WTC11 (cell line): ENCODE measurements around the gene HMCES. TPM values are rescaled to one million over a fixed set of nuclear protein-coding genes. Genes with fewer than 3 reads are reported as not detected.

ENCODE experiments used
- CBFB ChIP-seq: sonication (generic); formaldehyde crosslinking; IDR thresholded peaks from 2 replicates; pipeline ENCODE4 v1.8.1; 2022; ENCODE audit warnings: mild to moderate bottlenecking, low read depth, missing genetic modification reagents
- ELF4 ChIP-seq: sonication (generic); formaldehyde crosslinking; IDR thresholded peaks from 2 replicates; pipeline ENCODE4 v1.8.1; 2022; ENCODE audit warnings: low read depth, mild to moderate bottlenecking, moderate library complexity, missing genetic modification reagents
- ETV6 ChIP-seq: sonication (generic); formaldehyde crosslinking; IDR thresholded peaks from 2 replicates; pipeline ENCODE4 v1.8.1; 2022; ENCODE audit warnings: mild to moderate bottlenecking, missing genetic modification reagents
- GRHL2 ChIP-seq: fragments of 250-450 bp; sonication (Bioruptor Pico); IDR thresholded peaks from 2 replicates; pipeline ENCODE4 v1.8.0; 2022; ENCODE audit warnings: mild to moderate bottlenecking, moderate library complexity; ENCODE audit not compliant: insufficient replicate concordance, severe bottlenecking
- GTF2I ChIP-seq: fragments of 250-450 bp; sonication (Bioruptor Pico); conservative IDR thresholded peaks from 2 replicates; pipeline ENCODE4 v1.4.0; 2021; ENCODE audit warnings: mild to moderate bottlenecking
- HMGA2 ChIP-seq: fragments of 250-450 bp; sonication (Bioruptor Pico); IDR thresholded peaks from 2 replicates; pipeline ENCODE4 v1.4.0; 2021; ENCODE audit warnings: mild to moderate bottlenecking, moderate library complexity
- JUN ChIP-seq: sonication (generic); formaldehyde crosslinking; IDR thresholded peaks from 2 replicates; pipeline ENCODE4 v1.8.0; 2023; ENCODE audit warnings: mild to moderate bottlenecking, missing genetic modification reagents
- KAT7 ChIP-seq: sonication (generic); formaldehyde crosslinking; IDR thresholded peaks from 2 replicates; pipeline ENCODE4 v1.8.1; 2023; ENCODE audit warnings: missing genetic modification reagents, mild to moderate bottlenecking, borderline replicate concordance
- RELA ChIP-seq: sonication (generic); formaldehyde crosslinking; IDR thresholded peaks from 2 replicates; pipeline ENCODE4 v1.8.1; 2022; ENCODE audit warnings: missing genetic modification reagents, mild to moderate bottlenecking, borderline replicate concordance
- SMAD4 ChIP-seq: sonication (generic); formaldehyde crosslinking; IDR thresholded peaks from 2 replicates; pipeline ENCODE4 v1.8.0; 2022; ENCODE audit warnings: mild to moderate bottlenecking, missing genetic modification reagents
- SP1 ChIP-seq: sonication (generic); formaldehyde crosslinking; conservative IDR thresholded peaks from 2 replicates; pipeline ENCODE4 v1.8.1; 2022; ENCODE audit warnings: missing genetic modification reagents
- TEAD1 ChIP-seq: sonication (generic); formaldehyde crosslinking; IDR thresholded peaks from 2 replicates; pipeline ENCODE4 v1.8.0; 2022; ENCODE audit warnings: mild to moderate bottlenecking, missing genetic modification reagents
- TEAD4 ChIP-seq: sonication (generic); formaldehyde crosslinking; IDR thresholded peaks from 2 replicates; pipeline ENCODE4 v1.8.0; 2022; ENCODE audit warnings: mild to moderate bottlenecking, missing genetic modification reagents
- TP53 ChIP-seq: sonication (generic); formaldehyde crosslinking; IDR thresholded peaks from 2 replicates; pipeline ENCODE4 v1.8.1; 2023; ENCODE audit warnings: mild to moderate bottlenecking, missing genetic modification reagents
- ZNF219 ChIP-seq: sonication (generic); formaldehyde crosslinking; IDR thresholded peaks from 2 replicates; pipeline ENCODE4 v1.8.0; 2023; ENCODE audit warnings: missing genetic modification reagents, mild to moderate bottlenecking, borderline replicate concordance
- ZNF317 ChIP-seq: sonication (generic); formaldehyde crosslinking; IDR thresholded peaks from 2 replicates; pipeline ENCODE4 v1.8.1; 2023; ENCODE audit warnings: low read depth, mild to moderate bottlenecking, moderate library complexity, missing genetic modification reagents, borderline replicate concordance
- ZNF396 ChIP-seq: fragments of 250-450 bp; sonication (Bioruptor Pico); IDR thresholded peaks from 2 replicates; pipeline ENCODE4 v1.8.0; 2021; ENCODE audit warnings: mild to moderate bottlenecking, moderate library complexity, borderline replicate concordance
- ZNF423 ChIP-seq: fragments of 250-450 bp; sonication (Bioruptor Pico); IDR thresholded peaks from 2 replicates; pipeline ENCODE4 v2.1.2; 2022; ENCODE audit warnings: mild to moderate bottlenecking, moderate library complexity
- total RNA-seq: library from RNA; stranded (reverse); gene quantifications from 3 replicates; pipeline ENCODE4 v1.2.3, GENCODE V29; 2021
- TF ChIP-seq, protein P1 (sequence below): sonication (generic); formaldehyde crosslinking; IDR thresholded peaks from 2 replicates; pipeline ENCODE4 v1.8.1; 2022; ENCODE audit warnings: mild to moderate bottlenecking, missing genetic modification reagents, moderate library complexity, borderline replicate concordance
- TF ChIP-seq, protein P2 (sequence below): sonication (generic); formaldehyde crosslinking; IDR thresholded peaks from 2 replicates; pipeline ENCODE4 v1.8.1; 2022; ENCODE audit warnings: low read depth, missing genetic modification reagents, borderline replicate concordance
- TF ChIP-seq, protein P3 (sequence below): sonication (generic); formaldehyde crosslinking; IDR thresholded peaks from 2 replicates; pipeline ENCODE4 v1.8.0; 2023; ENCODE audit warnings: mild to moderate bottlenecking, missing genetic modification reagents
- TF ChIP-seq, protein P4 (sequence below): sonication (generic); formaldehyde crosslinking; IDR thresholded peaks from 2 replicates; pipeline ENCODE4 v1.8.1; 2023; ENCODE audit warnings: mild to moderate bottlenecking, moderate library complexity, missing genetic modification reagents
- TF ChIP-seq, protein P5 (sequence below): fragments of 200-600 bp; IDR thresholded peaks from 2 replicates; pipeline ENCODE4 v1.8.0; 2022; ENCODE audit warnings: antibody characterized with exemption
- TF ChIP-seq, protein P6 (sequence below): sonication (generic); formaldehyde crosslinking; IDR thresholded peaks from 2 replicates; pipeline ENCODE4 v1.8.0; 2023; ENCODE audit warnings: missing genetic modification reagents
- TF ChIP-seq, protein P7 (sequence below): sonication (generic); formaldehyde crosslinking; IDR thresholded peaks from 2 replicates; pipeline ENCODE4 v1.8.1; 2023; ENCODE audit warnings: mild to moderate bottlenecking, missing genetic modification reagents
- TF ChIP-seq, protein P8 (sequence below): fragments of 250-450 bp; sonication (Bioruptor Pico); IDR thresholded peaks from 2 replicates; pipeline ENCODE4 v1.9.0; 2021; ENCODE audit warnings: moderate library complexity, mild to moderate bottlenecking, inconsistent platforms, borderline replicate concordance

The HMCES gene
- total RNA-seq, 1 experiment from 2014 or later, result 47.7 TPM

DNA sequence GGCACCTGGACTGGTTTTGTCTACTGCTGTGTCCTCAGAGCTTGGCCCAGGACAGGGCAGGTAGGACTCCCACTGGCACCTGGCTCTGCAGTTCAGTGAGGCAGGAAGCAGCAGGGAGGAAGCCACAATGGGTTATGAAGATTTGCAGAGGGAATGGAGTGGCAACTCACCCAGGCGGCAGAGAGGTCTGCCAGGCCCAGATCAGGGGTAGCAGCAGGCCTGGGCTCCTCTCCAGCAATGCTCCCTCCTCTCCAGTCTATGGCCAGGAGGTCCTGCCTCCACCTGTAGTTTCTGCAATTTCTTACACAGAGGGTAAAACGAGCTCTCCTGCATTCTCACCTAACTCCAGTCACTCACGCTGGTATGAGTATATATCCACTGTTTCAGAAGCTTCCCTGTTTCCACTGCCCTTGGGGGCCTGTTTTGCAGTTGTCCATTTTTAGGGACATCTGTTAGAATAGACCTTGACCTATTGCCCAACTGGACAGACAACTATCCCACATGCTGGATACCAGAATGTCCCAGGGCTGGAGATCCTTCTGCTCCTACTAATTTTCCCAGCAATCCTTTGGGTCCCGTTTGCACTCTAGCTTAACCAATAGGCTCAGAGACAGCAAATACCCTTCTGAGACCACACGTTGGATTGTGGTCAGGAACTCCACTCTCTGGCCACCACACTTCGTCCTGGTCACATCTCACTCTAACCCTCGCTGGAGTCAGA lies 35.2 kb downstream of the HMCES start (continued):
- TF ChIP-seq CBFB (no peak), TEAD1 (CRISPR knock-in tag) (no peak), ETV6 (no peak), SP1 (CRISPR knock-in tag) (no peak), GRHL2 (CRISPR knock-in tag) (no peak), JUN (CRISPR knock-in tag) (no peak), ELF4 (no peak), ZNF317 (CRISPR knock-in tag) (no peak), HMGA2 (CRISPR knock-in tag) (no peak), GTF2I (no peak), ZNF219 (no peak), KAT7 (CRISPR knock-in tag) (no peak), TEAD4 (CRISPR knock-in tag) (no peak), SMAD4 (CRISPR knock-in tag) (no peak), ZNF396 (CRISPR knock-in tag) (no peak), RELA (CRISPR knock-in tag) (no peak), ZNF423 (CRISPR knock-in tag) (no peak), TP53 (CRISPR knock-in tag) (no peak)
- TF ChIP-seq, protein P1, sequence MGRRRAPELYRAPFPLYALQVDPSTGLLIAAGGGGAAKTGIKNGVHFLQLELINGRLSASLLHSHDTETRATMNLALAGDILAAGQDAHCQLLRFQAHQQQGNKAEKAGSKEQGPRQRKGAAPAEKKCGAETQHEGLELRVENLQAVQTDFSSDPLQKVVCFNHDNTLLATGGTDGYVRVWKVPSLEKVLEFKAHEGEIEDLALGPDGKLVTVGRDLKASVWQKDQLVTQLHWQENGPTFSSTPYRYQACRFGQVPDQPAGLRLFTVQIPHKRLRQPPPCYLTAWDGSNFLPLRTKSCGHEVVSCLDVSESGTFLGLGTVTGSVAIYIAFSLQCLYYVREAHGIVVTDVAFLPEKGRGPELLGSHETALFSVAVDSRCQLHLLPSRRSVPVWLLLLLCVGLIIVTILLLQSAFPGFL (CRISPR knock-in tag), result no peak
- TF ChIP-seq, protein P2, sequence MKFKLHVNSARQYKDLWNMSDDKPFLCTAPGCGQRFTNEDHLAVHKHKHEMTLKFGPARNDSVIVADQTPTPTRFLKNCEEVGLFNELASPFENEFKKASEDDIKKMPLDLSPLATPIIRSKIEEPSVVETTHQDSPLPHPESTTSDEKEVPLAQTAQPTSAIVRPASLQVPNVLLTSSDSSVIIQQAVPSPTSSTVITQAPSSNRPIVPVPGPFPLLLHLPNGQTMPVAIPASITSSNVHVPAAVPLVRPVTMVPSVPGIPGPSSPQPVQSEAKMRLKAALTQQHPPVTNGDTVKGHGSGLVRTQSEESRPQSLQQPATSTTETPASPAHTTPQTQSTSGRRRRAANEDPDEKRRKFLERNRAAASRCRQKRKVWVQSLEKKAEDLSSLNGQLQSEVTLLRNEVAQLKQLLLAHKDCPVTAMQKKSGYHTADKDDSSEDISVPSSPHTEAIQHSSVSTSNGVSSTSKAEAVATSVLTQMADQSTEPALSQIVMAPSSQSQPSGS (CRISPR knock-in tag), result no peak
- TF ChIP-seq, protein P3, sequence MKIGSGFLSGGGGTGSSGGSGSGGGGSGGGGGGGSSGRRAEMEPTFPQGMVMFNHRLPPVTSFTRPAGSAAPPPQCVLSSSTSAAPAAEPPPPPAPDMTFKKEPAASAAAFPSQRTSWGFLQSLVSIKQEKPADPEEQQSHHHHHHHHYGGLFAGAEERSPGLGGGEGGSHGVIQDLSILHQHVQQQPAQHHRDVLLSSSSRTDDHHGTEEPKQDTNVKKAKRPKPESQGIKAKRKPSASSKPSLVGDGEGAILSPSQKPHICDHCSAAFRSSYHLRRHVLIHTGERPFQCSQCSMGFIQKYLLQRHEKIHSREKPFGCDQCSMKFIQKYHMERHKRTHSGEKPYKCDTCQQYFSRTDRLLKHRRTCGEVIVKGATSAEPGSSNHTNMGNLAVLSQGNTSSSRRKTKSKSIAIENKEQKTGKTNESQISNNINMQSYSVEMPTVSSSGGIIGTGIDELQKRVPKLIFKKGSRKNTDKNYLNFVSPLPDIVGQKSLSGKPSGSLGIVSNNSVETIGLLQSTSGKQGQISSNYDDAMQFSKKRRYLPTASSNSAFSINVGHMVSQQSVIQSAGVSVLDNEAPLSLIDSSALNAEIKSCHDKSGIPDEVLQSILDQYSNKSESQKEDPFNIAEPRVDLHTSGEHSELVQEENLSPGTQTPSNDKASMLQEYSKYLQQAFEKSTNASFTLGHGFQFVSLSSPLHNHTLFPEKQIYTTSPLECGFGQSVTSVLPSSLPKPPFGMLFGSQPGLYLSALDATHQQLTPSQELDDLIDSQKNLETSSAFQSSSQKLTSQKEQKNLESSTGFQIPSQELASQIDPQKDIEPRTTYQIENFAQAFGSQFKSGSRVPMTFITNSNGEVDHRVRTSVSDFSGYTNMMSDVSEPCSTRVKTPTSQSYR (CRISPR knock-in tag), result no peak
- TF ChIP-seq, protein P4, sequence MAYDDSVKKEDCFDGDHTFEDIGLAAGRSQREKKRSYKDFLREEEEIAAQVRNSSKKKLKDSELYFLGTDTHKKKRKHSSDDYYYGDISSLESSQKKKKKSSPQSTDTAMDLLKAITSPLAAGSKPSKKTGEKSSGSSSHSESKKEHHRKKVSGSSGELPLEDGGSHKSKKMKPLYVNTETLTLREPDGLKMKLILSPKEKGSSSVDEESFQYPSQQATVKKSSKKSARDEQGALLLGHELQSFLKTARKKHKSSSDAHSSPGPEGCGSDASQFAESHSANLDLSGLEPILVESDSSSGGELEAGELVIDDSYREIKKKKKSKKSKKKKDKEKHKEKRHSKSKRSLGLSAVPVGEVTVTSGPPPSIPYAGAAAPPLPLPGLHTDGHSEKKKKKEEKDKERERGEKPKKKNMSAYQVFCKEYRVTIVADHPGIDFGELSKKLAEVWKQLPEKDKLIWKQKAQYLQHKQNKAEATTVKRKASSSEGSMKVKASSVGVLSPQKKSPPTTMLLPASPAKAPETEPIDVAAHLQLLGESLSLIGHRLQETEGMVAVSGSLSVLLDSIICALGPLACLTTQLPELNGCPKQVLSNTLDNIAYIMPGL (CRISPR knock-in tag), result no peak
- TF ChIP-seq, protein P5, sequence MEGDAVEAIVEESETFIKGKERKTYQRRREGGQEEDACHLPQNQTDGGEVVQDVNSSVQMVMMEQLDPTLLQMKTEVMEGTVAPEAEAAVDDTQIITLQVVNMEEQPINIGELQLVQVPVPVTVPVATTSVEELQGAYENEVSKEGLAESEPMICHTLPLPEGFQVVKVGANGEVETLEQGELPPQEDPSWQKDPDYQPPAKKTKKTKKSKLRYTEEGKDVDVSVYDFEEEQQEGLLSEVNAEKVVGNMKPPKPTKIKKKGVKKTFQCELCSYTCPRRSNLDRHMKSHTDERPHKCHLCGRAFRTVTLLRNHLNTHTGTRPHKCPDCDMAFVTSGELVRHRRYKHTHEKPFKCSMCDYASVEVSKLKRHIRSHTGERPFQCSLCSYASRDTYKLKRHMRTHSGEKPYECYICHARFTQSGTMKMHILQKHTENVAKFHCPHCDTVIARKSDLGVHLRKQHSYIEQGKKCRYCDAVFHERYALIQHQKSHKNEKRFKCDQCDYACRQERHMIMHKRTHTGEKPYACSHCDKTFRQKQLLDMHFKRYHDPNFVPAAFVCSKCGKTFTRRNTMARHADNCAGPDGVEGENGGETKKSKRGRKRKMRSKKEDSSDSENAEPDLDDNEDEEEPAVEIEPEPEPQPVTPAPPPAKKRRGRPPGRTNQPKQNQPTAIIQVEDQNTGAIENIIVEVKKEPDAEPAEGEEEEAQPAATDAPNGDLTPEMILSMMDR, result no peak
- TF ChIP-seq, protein P6, sequence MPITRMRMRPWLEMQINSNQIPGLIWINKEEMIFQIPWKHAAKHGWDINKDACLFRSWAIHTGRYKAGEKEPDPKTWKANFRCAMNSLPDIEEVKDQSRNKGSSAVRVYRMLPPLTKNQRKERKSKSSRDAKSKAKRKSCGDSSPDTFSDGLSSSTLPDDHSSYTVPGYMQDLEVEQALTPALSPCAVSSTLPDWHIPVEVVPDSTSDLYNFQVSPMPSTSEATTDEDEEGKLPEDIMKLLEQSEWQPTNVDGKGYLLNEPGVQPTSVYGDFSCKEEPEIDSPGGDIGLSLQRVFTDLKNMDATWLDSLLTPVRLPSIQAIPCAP (CRISPR knock-in tag), result no peak
- TF ChIP-seq, protein P7, sequence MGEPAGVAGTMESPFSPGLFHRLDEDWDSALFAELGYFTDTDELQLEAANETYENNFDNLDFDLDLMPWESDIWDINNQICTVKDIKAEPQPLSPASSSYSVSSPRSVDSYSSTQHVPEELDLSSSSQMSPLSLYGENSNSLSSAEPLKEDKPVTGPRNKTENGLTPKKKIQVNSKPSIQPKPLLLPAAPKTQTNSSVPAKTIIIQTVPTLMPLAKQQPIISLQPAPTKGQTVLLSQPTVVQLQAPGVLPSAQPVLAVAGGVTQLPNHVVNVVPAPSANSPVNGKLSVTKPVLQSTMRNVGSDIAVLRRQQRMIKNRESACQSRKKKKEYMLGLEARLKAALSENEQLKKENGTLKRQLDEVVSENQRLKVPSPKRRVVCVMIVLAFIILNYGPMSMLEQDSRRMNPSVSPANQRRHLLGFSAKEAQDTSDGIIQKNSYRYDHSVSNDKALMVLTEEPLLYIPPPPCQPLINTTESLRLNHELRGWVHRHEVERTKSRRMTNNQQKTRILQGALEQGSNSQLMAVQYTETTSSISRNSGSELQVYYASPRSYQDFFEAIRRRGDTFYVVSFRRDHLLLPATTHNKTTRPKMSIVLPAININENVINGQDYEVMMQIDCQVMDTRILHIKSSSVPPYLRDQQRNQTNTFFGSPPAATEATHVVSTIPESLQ (CRISPR knock-in tag), result no peak
- TF ChIP-seq, protein P8, sequence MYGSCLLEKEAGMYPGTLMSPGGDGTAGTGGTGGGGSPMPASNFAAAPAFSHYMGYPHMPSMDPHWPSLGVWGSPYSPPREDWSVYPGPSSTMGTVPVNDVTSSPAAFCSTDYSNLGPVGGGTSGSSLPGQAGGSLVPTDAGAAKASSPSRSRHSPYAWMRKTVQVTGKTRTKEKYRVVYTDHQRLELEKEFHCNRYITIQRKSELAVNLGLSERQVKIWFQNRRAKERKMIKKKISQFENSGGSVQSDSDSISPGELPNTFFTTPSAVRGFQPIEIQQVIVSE (CRISPR knock-in tag), result no peak
